ENCODE measurements around the gene DUSP22.

DUSP22 gene

GRCh38 chr6:297571-298232 is 5.4 kb downstream of the DUSP22 start:
- DNase-seq, result no peak

GRCh38 chr6:298233-299103 is 6.2 kb downstream of the DUSP22 start:
- DNase-seq, result no peak

DNA sequence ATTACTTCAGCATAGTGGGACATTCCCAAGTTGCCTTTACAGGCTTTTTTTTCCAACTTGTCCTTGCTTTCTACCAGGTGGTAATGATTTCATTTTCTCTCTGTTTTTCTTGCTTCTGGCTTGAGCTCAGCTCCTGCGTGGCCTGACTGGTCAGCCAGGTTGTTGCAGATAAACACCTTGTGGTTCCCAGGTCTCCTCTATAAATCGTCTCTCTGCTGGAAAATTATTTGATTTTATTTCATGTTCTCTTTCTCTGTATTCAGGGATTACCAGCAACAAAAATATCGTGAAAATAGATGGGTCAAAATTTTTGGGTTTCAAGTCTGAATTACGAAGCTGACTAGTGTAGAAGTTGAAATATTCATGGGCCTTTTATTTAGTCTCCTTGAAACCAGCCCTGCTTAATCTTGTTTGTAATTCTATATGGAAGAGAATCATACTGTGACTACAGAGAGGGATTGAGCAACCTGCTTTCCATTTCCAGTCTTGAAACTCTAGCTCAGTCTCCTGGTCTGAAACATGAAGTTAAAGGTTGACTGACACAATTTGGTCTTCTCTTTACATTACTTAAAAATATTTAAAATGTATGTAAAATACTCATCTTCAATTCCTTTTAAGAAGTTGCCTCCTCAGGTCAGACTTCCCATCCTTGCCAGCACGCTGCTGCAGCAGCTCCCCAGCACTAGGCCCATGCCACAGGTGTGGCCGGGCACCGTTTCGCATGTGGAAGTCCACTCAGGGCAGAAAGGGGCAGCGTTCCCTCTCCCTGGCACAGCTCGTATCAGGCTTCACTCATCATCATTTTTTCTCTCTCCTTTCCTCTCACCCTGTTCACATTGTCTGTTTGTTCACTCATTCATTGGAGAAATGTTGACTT is 7.1 kb downstream of the DUSP22 start:
- DNase-seq, result no peak

- no peak for DNase-seq
These were observed 7.7 kb downstream of the DUSP22 start for GRCh38 chr6:300026-300425.

DNA sequence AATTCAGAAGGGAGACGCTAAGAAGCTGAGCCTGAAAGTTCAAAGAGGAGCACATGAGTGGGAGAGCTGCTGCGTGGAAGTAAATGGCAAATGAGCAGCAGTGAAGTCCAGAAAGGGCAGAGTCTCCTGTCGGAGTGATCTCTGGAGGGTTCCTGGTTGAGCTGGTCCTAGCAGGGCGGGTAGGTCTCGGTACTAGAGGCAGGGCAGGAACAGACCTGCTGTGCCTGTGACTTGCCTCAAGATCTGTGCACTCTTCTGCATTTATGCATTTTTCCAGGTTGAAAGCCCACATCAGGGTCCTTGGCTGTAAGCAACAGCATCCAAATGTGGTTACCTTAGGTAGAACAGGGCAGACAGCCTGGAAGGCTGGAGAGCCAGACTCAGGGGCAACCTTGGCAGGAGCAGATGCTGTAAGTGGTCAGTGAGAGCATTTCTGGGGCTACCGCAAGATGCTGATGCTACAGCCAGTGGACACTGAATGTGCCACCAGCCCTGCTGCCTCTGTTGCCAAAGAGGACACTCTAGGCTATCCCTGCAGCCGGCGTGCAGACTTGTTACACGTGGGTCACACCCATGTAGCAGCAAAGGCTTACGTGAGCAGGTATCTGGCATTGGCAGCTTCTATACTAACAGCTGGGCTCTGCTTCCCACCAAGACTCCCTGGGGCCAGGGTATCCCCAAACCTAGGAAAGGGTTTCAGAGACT is 8.4 kb downstream of the DUSP22 start:
- DNase-seq, result no peak

- DNase-seq, result no peak
These were observed 9.2 kb downstream of the DUSP22 start for GRCh38 chr6:301526-301925.

DNA sequence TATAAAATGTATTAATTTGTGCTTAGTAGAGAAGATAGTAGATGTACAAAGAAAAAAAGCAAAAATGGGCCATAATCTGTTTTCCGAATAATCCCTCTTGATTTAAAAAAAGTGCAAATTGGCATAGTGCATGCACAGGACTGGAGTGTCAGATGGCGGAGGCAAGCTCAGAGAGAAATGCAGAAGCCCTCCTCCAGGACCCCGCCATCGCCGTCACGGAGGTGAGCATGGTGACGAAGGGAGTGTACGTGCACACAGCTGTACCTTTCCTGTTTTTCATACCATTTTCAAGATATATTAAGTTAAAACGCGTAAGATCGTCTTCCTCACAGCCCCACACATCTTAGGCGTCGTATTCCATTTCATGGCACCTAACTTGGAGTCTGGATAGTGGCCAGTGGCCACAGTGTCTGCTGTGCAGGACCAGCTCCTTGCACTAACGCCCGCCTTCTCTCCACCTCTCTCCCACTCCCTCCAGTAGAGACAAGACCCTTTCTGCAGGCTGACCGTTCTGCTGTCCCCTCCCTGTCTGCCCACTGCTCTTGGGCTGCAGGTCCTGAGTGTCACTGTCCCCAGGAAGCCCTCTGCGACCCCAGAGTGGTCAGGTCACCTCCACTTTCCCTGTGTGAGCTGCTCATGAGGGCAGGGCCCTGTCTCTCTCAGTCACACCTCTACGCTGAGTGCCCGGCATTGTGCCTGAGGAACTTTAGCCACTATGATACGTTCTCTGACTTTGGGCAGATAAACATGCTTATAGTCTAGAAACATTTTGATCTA is 9.8 kb downstream of the DUSP22 start:
- DNase-seq, result no peak

- no peak for DNase-seq
These were observed 10.5 kb downstream of the DUSP22 start for GRCh38 chr6:302760-303159.

- DNase-seq, result no peak
These were observed 11.0 kb downstream of the DUSP22 start for GRCh38 chr6:303263-303662.

GRCh38 chr6:303948-304558 is 11.8 kb downstream of the DUSP22 start:
- DNase-seq, result no peak

GRCh38 chr6:304833-305370 is 12.6 kb downstream of the DUSP22 start:
- no peak for DNase-seq

- DNase-seq, result no peak
These were observed 13.3 kb downstream of the DUSP22 start for GRCh38 chr6:305371-306206.

DNA sequence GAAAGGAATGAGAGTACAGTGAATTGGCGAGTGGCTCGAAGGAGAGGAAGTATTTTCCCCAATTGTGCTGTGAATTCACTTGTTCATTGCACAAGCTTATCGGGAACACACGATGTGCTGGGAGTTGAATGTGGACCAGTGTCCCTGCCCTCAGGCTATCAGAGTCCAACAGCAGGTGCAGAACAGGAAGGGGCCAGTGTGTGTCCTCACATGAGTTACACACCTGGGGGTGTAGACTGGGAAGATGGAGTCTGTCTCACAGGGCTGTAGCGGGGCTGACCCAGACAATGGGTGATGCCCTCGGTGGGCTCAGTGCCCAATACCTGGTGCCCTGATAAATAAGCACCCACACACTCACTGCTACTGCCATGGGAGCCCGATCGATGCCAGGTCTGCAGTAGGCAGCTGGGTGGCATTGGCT is 14.4 kb downstream of the DUSP22 start:
- DNase-seq, result no peak

DNA sequence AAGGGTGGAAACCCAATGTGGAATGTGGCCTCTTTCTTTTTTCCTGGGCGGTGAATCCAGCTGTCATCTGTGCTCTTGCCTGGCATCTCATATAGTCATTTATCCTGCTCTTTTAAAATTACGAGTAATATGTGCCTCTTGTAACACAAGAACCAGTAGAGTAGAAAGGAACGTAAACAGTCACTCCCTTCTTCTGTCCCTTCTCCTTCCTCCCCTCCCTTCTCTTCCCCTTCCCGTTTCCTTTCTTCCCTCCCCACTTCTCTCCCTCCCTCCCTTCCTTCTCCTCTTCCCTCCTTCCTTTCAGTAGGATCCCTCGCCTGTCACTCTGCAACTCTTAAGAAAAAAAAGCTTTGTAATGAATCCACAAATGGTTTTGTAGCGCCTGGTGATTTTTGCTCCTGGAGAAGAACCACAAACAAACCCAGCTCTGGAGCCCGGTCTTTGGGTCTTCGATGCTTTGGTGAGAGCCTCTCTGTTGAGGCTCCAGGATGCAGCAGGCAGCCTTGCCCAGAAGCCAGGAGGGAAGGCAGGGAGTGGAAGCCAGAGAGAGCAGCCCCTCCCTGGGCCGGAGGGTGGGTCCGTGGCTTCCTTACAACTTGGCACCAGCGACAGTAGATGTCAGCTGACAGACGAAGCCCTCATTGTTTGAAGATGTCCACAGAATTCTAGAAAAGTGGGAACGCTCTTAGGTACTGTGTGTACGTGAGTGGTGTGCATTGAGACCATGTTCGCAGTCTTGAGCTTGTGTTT is 15.0 kb downstream of the DUSP22 start:
- no peak for DNase-seq

DNA sequence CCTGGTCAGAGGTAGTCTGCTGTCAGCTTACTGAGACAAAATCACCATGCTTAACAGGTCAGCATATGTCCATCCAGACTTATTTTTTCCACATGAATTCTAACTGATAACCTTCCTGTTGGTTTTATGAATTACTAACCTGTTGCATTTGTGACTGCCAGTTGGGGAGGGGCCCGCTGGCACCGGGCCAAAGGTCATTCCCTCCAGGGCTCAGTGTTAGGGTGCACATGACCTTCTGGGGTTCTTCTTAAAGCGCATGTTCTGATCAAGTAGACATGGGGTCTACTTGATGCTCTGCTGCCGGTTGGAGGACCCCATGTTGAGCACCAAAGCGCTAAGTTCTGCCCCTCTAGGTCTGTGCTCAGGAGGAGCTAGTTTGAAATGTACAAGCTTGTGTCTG is 15.6 kb downstream of the DUSP22 start:
- no peak for DNase-seq

DNA sequence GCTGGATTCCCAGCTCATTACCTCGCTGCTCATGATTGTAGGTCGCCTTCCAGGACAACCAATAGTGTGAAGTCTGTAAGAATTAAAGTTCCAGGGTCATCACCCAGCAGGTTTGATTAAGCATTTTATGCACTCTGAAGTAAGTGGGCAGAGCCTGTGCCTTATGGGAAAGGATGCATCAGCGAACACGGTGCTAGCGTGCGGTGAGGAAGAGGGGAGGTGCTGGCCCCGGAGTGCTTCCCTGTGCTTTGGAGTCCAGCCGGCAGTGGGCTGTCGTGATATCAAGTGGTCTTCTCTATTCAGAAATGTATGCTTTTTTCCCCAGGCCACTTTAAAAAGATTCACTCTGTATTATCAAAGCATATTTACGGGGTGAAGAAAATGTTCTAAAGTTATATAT is 16.0 kb downstream of the DUSP22 start:
- no peak for DNase-seq

DNA sequence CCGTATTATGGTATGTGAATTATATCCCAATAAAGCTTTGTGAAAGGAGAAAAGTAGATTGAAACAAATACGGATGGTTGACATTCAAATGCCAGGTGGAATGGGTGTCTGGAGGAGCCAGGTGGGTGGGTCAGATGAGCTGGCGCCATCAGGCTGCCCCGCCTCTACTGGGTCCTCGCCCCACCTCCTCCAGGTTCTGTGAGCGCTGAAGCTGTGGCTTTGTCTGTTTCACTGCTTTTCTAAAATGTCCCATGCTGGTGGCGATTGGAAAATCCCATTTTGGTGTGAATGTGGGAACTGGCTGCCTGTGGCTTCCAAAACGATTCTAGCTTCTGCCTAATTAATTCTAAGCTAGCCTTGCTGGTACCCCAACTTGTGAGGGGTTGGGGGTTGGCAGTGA is 16.5 kb downstream of the DUSP22 start:
- no peak for DNase-seq

DNA sequence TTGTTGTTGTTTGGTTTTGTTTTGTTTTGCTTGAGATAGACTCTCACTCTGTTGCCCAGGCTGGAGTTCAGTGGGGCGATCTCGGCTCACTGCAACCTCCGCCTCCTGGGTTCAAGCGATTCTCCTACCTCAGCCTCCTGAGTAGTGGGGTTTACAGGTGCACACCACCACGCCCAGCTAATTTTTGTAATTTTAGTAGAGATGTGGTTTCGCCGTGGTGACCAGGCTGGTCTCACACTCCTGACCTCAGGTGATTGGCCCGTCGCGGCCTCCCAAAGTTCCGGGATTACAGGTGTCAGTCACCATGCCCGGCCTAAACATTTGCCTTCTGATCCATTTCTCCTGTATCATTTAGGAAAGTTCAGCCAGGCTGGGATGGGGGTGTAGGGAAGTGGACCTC is 17.7 kb downstream of the DUSP22 start:
- DNase-seq, result no peak

DNA sequence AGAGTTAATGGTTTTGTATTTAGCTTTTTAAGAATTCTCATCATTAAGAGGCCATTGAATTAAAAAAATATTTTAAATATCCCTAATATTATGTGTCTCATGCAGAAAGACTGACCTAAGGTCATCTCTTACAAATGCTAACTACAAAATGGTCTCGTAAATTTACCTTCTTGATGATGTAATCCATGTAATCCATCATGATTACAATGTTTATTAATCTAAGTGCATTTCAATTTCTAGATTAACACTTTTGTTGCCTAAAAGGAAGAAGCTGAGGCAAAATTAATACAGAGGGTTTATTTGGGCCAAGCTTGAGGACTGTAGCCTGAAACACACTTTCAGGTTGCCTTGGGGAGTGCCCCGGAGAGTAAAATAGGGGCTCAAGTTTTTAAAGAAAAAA is 18.4 kb downstream of the DUSP22 start:
- no peak for DNase-seq
